ENCODE data around the gene UPK1B.

The UPK1B gene

GRCh38 chr3:119176778-119177177, 3.4 kb downstream of the UPK1B start:
- DNase-seq (ENCODE audit: low read depth, low spot score): no peak

DNA sequence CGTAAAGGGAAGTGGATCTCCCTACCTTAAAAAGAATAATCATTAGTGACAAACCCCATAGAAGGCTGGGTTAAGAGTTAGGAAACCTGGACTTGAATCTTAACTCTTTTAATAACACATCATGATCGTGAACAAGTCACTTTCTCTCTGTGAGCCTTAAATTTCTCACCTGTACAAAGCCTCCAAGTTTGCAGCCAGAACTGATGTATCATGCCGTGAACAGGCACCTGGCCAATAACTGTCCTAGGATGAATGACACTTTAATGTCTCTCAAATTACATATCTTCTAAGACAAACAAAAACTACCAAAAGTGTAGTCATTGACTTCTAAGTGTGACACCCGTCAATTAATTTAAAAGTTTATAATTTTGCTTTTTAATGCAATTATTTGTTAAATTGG, 3.9 kb downstream of the UPK1B start:
- DNase-seq (ENCODE audit: low read depth, low spot score): no peak

DNA sequence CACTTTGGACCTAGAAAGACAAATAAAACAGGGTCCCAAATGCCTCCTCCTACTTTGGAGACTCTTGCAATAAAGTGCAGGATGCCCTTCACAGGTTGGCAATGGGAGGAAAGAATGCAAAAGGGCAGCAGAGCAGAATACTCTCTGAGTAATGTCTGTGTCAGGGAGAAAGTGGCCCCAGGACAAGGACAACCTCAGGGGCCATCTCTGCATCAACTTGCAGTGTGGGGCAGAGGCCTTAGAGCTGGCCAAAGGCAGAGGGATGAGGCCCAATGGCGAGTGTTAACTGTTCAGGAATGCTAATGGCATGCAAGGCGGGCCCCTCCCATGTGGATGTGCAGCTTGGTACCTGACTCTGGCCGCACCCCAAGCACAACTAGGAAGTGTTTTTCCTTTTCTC, 8.4 kb downstream of the UPK1B start:
- DNase-seq (ENCODE audit: low read depth, low spot score): peak; percentile 49

DNA sequence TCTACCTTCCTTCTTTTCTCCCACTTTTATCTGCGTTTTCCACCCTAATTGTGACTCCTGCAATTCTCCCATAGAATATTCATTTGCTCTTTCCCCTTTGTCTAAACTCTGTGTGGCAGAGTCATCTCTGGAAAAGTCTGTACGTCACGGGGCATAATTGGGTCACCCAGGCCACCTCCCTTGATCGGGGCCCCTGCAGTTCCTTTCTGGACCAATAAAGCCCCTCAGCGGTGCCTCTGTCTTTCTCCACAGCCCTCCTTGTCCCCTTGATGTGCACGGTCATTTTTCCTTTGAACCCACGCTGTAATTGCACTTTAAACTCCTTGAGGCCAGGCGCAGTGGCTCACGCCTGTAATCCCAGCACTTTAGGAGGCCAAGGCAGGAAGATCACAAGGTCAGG, 10.7 kb downstream of the UPK1B start:
- no peak for DNase-seq (ENCODE audit: low read depth, low spot score)

GRCh38 chr3:119184796-119185570, 11.6 kb downstream of the UPK1B start:
- DNase-seq (ENCODE audit: low read depth, low spot score): peak; percentile 74

- DNase-seq (ENCODE audit: low read depth, low spot score): no peak
Observed at GRCh38 chr3:119187266-119187665, 13.9 kb downstream of the UPK1B start.

DNA sequence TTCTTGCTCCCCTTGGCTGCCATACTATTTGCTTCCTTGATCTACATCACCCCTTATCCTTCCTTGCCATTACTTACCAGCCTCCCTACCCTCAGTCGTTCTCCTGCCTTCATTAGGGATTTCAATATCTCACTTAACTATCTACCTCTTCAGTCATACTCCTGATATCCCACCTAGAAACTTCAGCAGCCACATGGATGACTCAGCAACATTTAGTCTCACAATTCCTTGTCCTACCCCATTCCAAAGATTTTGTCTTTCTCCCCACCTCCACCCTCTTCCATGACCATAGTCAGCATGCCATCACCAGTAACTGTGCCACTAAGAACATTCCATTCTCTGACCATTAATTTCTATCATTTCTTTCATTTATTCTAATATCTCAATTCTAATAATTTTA, 18.4 kb downstream of the UPK1B start:
- no peak for DNase-seq (ENCODE audit: low read depth, low spot score)

DNA sequence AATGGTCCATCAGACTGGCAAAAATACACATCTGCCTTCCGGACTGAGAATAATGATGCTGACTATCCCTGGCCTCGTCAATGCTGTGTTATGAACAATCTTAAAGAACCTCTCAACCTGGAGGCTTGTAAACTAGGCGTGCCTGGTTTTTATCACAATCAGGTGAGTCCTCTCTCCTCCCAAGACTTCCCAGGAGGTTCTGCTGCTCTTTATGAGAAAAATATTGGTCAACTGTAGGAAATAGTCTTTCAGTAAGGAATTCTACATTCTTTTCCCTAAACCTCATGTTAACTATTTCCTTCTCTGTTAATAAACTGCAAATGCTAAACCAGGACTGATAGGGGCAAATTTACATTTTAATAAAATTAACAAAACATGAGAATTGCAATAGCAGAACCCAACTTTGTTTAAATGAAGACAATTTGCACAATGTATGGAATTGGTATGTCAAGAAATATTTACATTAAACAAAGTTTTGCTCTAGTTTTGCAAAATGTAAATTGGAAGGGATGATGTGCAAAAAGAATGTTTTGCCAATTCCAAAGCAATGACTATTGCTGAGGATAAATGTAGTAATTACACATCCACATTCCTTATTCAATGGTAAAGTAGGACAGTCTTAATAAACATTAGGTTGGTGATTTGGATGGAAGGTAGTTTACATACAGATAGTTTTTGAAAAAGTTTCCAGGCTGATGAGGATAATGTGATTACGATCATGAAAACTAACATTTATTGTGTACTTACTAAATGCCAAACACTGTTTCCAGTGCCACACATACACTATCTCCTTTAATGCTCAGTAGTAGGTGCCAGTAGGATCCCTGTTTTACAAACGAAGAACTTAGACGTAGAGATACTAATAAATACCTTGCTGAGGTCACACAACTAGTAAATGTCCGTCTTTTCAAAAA, 21.1 kb downstream of the UPK1B start:
- no peak for DNase-seq (ENCODE audit: low read depth, low spot score)

GRCh38 chr3:119195151-119195476, 21.7 kb downstream of the UPK1B start:
- DNase-seq (ENCODE audit: low read depth, low spot score): no peak

- DNase-seq (ENCODE audit: low read depth, low spot score): no peak
Observed at GRCh38 chr3:119195911-119196310, 22.5 kb downstream of the UPK1B start.

DNA sequence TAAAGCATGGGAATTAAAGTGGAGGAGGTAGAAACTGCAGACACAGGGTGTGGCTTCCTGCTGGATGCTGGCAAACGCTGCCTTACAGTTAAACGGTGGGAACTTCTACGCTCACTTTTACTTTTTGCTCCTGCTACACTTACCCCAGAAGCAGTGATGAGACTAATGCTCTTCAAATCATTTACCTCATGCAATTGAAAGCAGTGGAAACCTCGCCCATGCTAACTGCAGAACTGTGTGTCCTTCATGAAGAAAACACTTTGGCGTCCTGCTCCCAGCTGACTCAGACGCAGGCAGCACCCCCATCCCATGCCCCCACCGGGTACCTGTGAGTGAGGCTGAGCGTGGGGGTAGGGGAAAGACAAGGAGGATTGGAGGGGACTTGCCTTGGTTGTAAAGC, 31.8 kb downstream of the UPK1B start:
- no peak for DNase-seq (ENCODE audit: low read depth, low spot score)

GRCh38 chr3:119205685-119206084, 32.3 kb downstream of the UPK1B start:
- DNase-seq (ENCODE audit: low read depth, low spot score): no peak

GRCh38 chr3:119206611-119207511, 33.5 kb downstream of the UPK1B start:
- no peak for DNase-seq (ENCODE audit: low read depth, low spot score)

DNA sequence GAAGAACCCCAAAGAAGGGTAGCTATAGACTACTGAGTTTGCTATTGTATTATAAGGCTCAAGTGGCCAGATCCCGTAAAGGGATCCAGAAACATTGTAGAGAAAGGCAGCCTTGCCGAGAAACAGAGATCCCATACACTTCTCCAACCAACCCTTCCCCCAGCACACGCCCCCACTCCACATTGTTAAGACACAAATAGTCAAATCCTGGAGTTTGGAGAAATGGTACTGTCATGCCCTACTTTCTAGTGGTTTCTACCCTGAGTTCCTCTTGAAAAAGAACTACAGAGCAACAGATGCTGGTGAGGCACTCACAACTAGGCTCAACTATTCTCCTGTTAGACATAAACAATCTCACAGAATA, 34.1 kb downstream of the UPK1B start:
- DNase-seq (ENCODE audit: low read depth, low spot score): no peak

DNA sequence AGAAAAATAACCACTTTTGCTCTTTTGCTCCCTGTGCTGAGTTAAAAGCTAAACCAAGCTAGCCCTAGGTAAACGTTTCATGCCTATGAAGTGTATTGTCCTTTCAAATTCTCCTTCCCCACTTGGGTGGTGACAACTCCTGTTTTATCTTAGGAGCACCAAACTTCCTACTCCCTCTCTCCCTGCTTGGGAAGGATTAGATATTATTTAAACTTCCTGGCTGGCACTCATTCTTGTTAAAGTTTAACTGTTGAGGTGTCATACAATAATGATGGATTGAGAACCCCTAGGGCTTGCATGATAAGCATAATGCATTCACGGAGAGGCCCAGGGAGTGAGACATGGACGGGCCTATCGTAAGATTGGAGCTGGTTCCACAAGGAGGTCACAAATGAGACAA, 37.8 kb downstream of the UPK1B start:
- no peak for DNase-seq (ENCODE audit: low read depth, low spot score)

DNA sequence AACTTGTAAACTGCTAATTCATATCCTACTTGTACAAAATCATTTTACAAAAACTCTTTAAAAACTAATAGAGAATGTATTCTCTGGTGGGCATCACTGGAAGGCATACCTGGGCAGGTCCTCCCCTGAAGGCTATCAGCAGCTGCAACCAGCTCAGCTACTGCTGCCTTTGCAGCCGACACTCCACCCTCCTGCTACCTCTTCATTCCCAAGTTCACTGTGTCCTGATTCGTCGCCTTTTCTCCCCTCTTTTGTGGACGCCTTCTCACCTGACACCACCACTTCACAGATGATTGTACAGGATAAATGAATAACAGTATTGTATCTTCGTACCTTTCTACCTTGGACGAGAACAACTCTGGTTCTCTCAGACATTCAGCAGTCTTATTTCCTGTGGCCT, 38.4 kb downstream of the UPK1B start:
- DNase-seq (ENCODE audit: low read depth, low spot score): no peak

- no peak for DNase-seq (ENCODE audit: low read depth, low spot score)
Observed at GRCh38 chr3:119219069-119219468, 45.7 kb downstream of the UPK1B start.

- DNase-seq (ENCODE audit: low read depth, low spot score): no peak
Observed at GRCh38 chr3:119220198-119220597, 46.8 kb downstream of the UPK1B start.

- no peak for DNase-seq (ENCODE audit: low read depth, low spot score)
Observed at GRCh38 chr3:119220970-119221667, 47.7 kb downstream of the UPK1B start.

DNA sequence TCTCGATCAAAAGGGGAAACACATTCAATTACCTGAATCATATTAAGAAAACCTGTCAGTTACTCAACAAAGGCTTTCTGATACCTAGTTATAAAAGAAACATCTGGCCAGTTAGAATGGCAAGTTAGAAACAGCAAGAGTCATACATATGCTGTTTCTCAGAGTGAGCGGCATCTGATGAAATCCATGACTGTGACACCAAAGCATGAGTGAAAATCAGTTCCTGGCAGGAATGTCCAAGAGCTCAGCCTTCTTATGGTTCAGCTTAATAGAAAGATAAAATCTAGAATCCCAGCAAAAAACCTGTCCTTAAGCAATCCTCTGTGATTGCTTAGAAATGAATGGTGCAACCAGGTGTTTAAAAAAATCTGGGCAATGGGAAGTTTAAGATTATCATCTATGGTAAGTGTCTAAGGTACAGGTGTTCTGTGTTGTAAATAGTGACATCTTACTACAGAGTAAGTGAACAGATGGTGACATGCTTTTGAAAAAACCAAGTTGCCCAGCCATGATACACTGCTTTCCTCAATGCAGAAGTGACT, 48.5 kb downstream of the UPK1B start:
- no peak for DNase-seq (ENCODE audit: low read depth, low spot score)

GRCh38 chr3:119222391-119222790, 49.0 kb downstream of the UPK1B start:
- DNase-seq (ENCODE audit: low read depth, low spot score): no peak
